ENCODE data around the gene PDE3B. TPM values are rescaled to one million over a fixed set of nuclear protein-coding genes. Genes with fewer than 3 reads are reported as not detected.

The PDE3B gene
- total and polyA plus RNA-seq, 2 of the 8 experiments (the other 6 are each of a cell fraction or from before 2014, with no cell fraction given), result 2.7 to 10.9 TPM

DNA sequence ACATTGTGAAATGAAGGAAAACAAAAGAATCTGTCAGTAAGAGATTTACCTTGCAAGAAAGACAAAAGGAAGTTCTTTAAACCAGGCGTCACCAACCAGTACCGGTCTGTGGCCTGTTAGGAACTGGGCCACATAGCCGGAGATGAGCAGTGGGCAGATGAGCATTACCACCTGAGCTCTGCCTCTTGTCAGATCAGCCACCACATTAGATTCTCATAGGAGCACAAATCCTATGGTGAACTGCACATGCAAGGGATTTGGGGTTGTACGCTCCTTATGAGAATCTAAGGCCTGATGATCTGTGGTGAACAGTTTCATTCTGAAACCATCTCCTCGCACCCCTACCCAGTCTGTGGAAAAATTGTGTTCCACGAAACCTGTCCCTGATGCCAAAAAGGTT is 140.2 kb downstream of the PDE3B start:
- no peak overlapping the region for H2BK5ac ChIP-seq (ENCODE audit: low read depth, low read length)
- no peaks in the 10 kb centered on the region for H3K79me2 ChIP-seq (ENCODE audit: control insufficient read depth in 1 of 2, insufficient read depth in 2 of 2, low read length in 2 of 2)
- H3K9me3 ChIP-seq (ENCODE audit: insufficient read depth in 2 of 2, low read depth in 1 of 2, low read length in 1 of 2), result no peaks in the 10 kb centered on the region
- H2BK20ac ChIP-seq (ENCODE audit: low read length), result no peak overlapping the region
- no peak overlapping the region for H4K91ac ChIP-seq (replicated peaks; ENCODE audit: insufficient read length, low read length)
- ChIA-PET CTCF (ENCODE audit: partially characterized antibody) (interaction anchor here (1.0 kb wide), 1 partner anchor 10 kb away, joined by 4 read pairs; no protein-coding TSS in a partner anchor), POLR2A (ENCODE audit: partially characterized antibody) (no interaction called here)
- H3K4me1 ChIP-seq (replicated peaks in 1 of 4; ENCODE audit: control insufficient read depth in 3 of 4, insufficient read depth in 4 of 4, low read length in 3 of 4), result no peaks in the 10 kb centered on the region
- H3K14ac ChIP-seq (ENCODE audit: insufficient read length), result no peak overlapping the region
- H3K23me2 ChIP-seq (ENCODE audit: low read depth, low read length), result no peaks in the 10 kb centered on the region
- H2AFZ ChIP-seq (ENCODE audit: low read length), result no peak overlapping the region
- no peak overlapping the region for H3K9ac ChIP-seq (replicated peaks in 1 of 4; ENCODE audit: extremely low read depth in 1 of 4, low read depth in 3 of 4, low read length in 3 of 4)
- TF ChIP-seq FOSL1 (IDR thresholded peaks at IDR 0.05; ENCODE audit: insufficient read depth, low read depth, low read length), result no peak
- H3K27ac ChIP-seq (ENCODE audit: low read depth, low read length), result no peak overlapping the region
- no peak overlapping the region for H3K4ac ChIP-seq (replicated peaks; ENCODE audit: insufficient read length, low read depth, low read length)
- H2AK5ac ChIP-seq (ENCODE audit: low read depth, low read length), result no peak overlapping the region
- FAIRE-seq (no peak), DNase-seq (ENCODE audit: low read depth in 1 of 2, low spot score in 2 of 2) (no peak)
- H3K4me2 ChIP-seq (ENCODE audit: insufficient read depth in 1 of 2, low read depth in 2 of 2, low read length in 2 of 2), result no peak overlapping the region
- H3K4me3 ChIP-seq (ENCODE audit: extremely low read depth in 1 of 4, insufficient read depth in 2 of 4, low read depth in 3 of 4, low read length in 4 of 4), result no peak overlapping the region
- no peak overlapping the region for H2BK120ac ChIP-seq (replicated peaks; ENCODE audit: low read depth, low read length)
- no peak overlapping the region for H3K18ac ChIP-seq (ENCODE audit: extremely low read depth, low read length)
- no peak overlapping the region for H4K5ac ChIP-seq (ENCODE audit: insufficient read length, low read depth, low read length)
- H4K8ac ChIP-seq (ENCODE audit: extremely low read depth, insufficient read depth, low read length), result no peak overlapping the region
- 90% methylated on average over 6 of the region's 6 CpGs; no CpG with 5 or more reads in 1 of the 2 experiments for WGBS, 2 experiments (ENCODE audit: extremely low coverage in 1 of 2, insufficient coverage in 1 of 2, insufficient read length in 1 of 2, insufficient replicate concordance in 2 of 2, low coverage in 1 of 2, low lambda C conversion rate in 2 of 2, missing lambda C conversion rate in 1 of 2)
- H2BK15ac ChIP-seq (ENCODE audit: low read length), result no peak overlapping the region
- H3K36me3 ChIP-seq (ENCODE audit: control insufficient read depth in 2 of 4, insufficient read depth in 4 of 4, low read length in 3 of 4), result no peaks in the 10 kb centered on the region
- H3K56ac ChIP-seq (replicated peaks; ENCODE audit: insufficient read length, low read depth, low read length), result no peak overlapping the region
- no peak overlapping the region for H3K23ac ChIP-seq (ENCODE audit: insufficient read length)
- no peaks in the 10 kb centered on the region for H3K27me3 ChIP-seq (replicated peaks in 1 of 4; ENCODE audit: control insufficient read depth in 3 of 4, extremely low read depth in 1 of 4, insufficient read depth in 3 of 4, low read length in 3 of 4)
- no peak overlapping the region for H2BK12ac ChIP-seq (ENCODE audit: low read depth, low read length)
- H3K79me1 ChIP-seq (ENCODE audit: low read depth, low read length), result no peaks in the 10 kb centered on the region
- H4K20me1 ChIP-seq (replicated peaks in 1 of 2; ENCODE audit: control insufficient read depth in 1 of 2, insufficient read depth in 2 of 2, low read length in 2 of 2), result no peaks in the 10 kb centered on the region

Measured in H1 (cell line).